Measurements from ENCODE around the gene ASMTL.
"Not testable (repeated sequence)": the region's sequence is repeated elsewhere in the genome, so short reads cannot be mapped to it uniquely, and the experiment has no call there.

GRCh38 chrX:1446984-1447968 is 5.4 kb downstream of the ASMTL start:
- not testable (repeated sequence) for TF ChIP-seq POLR2A (IDR thresholded peaks at IDR 0.05); CTCF (IDR thresholded peaks at IDR 0.05 in 8 of 11, conservative IDR thresholded peaks at IDR 0.05 in 3 of 11); POLR2AphosphoS5 (IDR thresholded peaks at IDR 0.05)
